PC-3 (cell line): ENCODE data around the gene AUTS2. TPM values are rescaled to one million over a fixed set of nuclear protein-coding genes. Genes with fewer than 3 reads are reported as not detected.

ENCODE experiments used
- ATAC-seq: fragments of 200-7000 bp; cut with Tn5 transposase; 2 replicates; pipeline ENCODE4 v1.9.1; 2020; ENCODE audit warnings: mild to moderate bottlenecking, moderate library complexity
- BruUV-seq: library from RNA; stranded (reverse); fragments of 400-500 nt; replicated peaks from 2 replicates; lab custom pipeline; 2021; lab: Mats Ljungman, UMichigan
- CTCF ChIA-PET: fragments of 300-600 bp; sonication (Branson Sonifier 250); formaldehyde crosslinking; loops from one replicate; lab custom pipeline; 2022; ENCODE audit warnings: antibody characterized with exemption; lab: Charles Lee
- POLR2A ChIA-PET: fragments of 300-600 bp; sonication (Branson Sonifier 250); formaldehyde crosslinking; loops from one replicate; lab custom pipeline; 2022; ENCODE audit warnings: antibody characterized with exemption; ENCODE audit not compliant: unreplicated experiment; lab: Charles Lee
- DNase-seq: peaks from one replicate; pipeline ENCODE4 v3.0.0-alpha.2; 2015
- H2AFZ ChIP-seq: fragments of 300-600 bp; sonication (generic); 2 replicates; pipeline ENCODE4 v1.6.0; 2016; ENCODE audit warnings: antibody characterized with exemption, low read length
- H3F3A ChIP-seq: fragments of 300-600 bp; sonication (generic); one replicate; pipeline ENCODE4 v1.6.0; 2017; ENCODE audit warnings: antibody characterized with exemption, low read length, control low read depth, mild to moderate bottlenecking; ENCODE audit not compliant: unreplicated experiment
- H3K27ac ChIP-seq: fragments of 300-600 bp; sonication (generic); 2 replicates; pipeline ENCODE4 v1.5.1; 2016; ENCODE audit warnings: mild to moderate bottlenecking, low read length
- H3K27me3 ChIP-seq: fragments of 300-600 bp; sonication (generic); 2 replicates; pipeline ENCODE4 v1.6.1; 2016; ENCODE audit warnings: low read length, mixed read lengths
- H3K36me3 ChIP-seq: fragments of 300-600 bp; sonication (generic); 2 replicates; pipeline ENCODE4 v1.6.1; 2016; ENCODE audit warnings: low read depth, mixed run types, low read length, mixed read lengths
- H3K4me1 ChIP-seq: fragments of 300-600 bp; sonication (generic); 2 replicates; pipeline ENCODE4 v1.5.1; 2016; ENCODE audit warnings: low read length; ENCODE audit not compliant: insufficient read depth
- H3K4me2 ChIP-seq: fragments of 300-600 bp; sonication (generic); 2 replicates; pipeline ENCODE4 v1.6.0; 2016; ENCODE audit warnings: low read length
- H3K4me3 ChIP-seq: fragments of 300-600 bp; sonication (generic); 2 replicates; pipeline ENCODE4 v1.5.1; 2016; ENCODE audit warnings: mild to moderate bottlenecking, low read length, mixed read lengths
- H3K79me2 ChIP-seq: fragments of 300-600 bp; sonication (generic); 2 replicates; pipeline ENCODE4 v1.6.1; 2017; ENCODE audit warnings: low read length, mixed read lengths
- H3K9ac ChIP-seq: fragments of 300-600 bp; sonication (generic); 2 replicates; pipeline ENCODE4 v1.6.0; 2016; ENCODE audit warnings: mild to moderate bottlenecking, low read length
- H3K9me2 ChIP-seq: fragments of 300-600 bp; sonication (generic); replicated peaks from 2 replicates; pipeline ENCODE4 v1.6.1; 2016; ENCODE audit warnings: mixed run types, low read length, mixed read lengths
- H3K9me3 ChIP-seq: fragments of 300-600 bp; sonication (generic); 2 replicates; pipeline ENCODE4 v1.6.1; 2016; ENCODE audit warnings: low read length, mixed read lengths
- H4K20me1 ChIP-seq: fragments of 300-600 bp; sonication (generic); 2 replicates; pipeline ENCODE4 v1.6.1; 2016; ENCODE audit warnings: low read length, mixed read lengths
- EZH2 ChIP-seq: fragments of 300-600 bp; sonication (generic); IDR thresholded peaks from one replicate; pipeline ENCODE4 v1.6.1; 2017; ENCODE audit warnings: antibody characterized with exemption, mild to moderate bottlenecking, low read length; ENCODE audit not compliant: unreplicated experiment
- EZH2phosphoT487 ChIP-seq: fragments of 300-600 bp; sonication (generic); IDR thresholded peaks from 2 replicates; pipeline ENCODE4 v1.6.1; 2018; ENCODE audit warnings: mild to moderate bottlenecking, antibody characterized with exemption, low read length, borderline replicate concordance
- intact Hi-C: fragments of 100-400 bp; cut with micrococcal nuclease; formaldehyde crosslinking; loops from 2 replicates; pipeline ENCODE4 v1.9.0; 2023
- total RNA-seq: library from RNA; depleted of rRNA; stranded (reverse); fragments of >200 nt; gene quantifications from 2 replicates; pipeline ENCODE4 v1.2.3, GENCODE V29; 2014
- TF ChIP-seq, protein P1 (sequence below): fragments of 300-600 bp; sonication (generic); conservative IDR thresholded peaks from 2 replicates; pipeline ENCODE4 v1.5.1; 2017; ENCODE audit warnings: antibody characterized with exemption, low read depth, mild to moderate bottlenecking, low read length

The AUTS2 gene
- total RNA-seq, 1 experiment from 2014 or later, result not detected

DNA sequence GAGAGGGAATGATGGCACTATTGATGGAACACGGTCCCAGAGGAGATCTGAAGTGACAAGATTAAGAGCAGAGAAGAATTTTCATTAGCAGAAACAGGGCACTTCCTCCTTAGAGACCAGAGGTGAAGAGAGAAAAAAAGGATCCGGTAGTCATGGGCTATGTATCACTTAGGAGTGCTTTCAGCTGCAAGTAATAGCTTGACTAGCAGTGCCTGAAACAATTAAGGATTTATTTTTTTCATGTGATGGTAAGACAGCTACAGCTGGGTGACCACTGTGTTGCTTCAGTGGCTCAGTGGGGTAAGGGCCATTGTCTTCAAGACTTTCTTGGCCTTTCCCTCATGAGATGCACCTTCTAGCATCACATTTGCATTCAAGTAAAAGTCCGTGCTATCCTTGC, 1018.5 kb downstream of the AUTS2 start:
- no peak for ATAC-seq
- H3K4me1 ChIP-seq, result no peaks in the 10 kb centered on the region
- no peaks in the 10 kb centered on the region for H3K9me3 ChIP-seq
- H3K79me2 ChIP-seq, result no peaks in the 10 kb centered on the region
- H3F3A ChIP-seq, result no peaks in the 10 kb centered on the region
- H3K27ac ChIP-seq, result no peak overlapping the region
- H3K9me2 ChIP-seq, result no peaks in the 10 kb centered on the region
- no TSS peak for BruUV-seq
- CTCF ChIA-PET, result no interaction called here
- H3K27me3 ChIP-seq, result no peaks in the 10 kb centered on the region
- no peaks in the 10 kb centered on the region for H4K20me1 ChIP-seq
- no peak overlapping the region for H2AFZ ChIP-seq
- TF ChIP-seq EZH2phosphoT487 (no peak), EZH2 (no peak)
- TF ChIP-seq, protein P1, sequence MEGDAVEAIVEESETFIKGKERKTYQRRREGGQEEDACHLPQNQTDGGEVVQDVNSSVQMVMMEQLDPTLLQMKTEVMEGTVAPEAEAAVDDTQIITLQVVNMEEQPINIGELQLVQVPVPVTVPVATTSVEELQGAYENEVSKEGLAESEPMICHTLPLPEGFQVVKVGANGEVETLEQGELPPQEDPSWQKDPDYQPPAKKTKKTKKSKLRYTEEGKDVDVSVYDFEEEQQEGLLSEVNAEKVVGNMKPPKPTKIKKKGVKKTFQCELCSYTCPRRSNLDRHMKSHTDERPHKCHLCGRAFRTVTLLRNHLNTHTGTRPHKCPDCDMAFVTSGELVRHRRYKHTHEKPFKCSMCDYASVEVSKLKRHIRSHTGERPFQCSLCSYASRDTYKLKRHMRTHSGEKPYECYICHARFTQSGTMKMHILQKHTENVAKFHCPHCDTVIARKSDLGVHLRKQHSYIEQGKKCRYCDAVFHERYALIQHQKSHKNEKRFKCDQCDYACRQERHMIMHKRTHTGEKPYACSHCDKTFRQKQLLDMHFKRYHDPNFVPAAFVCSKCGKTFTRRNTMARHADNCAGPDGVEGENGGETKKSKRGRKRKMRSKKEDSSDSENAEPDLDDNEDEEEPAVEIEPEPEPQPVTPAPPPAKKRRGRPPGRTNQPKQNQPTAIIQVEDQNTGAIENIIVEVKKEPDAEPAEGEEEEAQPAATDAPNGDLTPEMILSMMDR, result no peak
- no peak overlapping the region for H3K9ac ChIP-seq
- H3K36me3 ChIP-seq, result no peaks in the 10 kb centered on the region
- no peak overlapping the region for H3K4me3 ChIP-seq
- H3K4me2 ChIP-seq, result no peak overlapping the region
- intact Hi-C loops, result no loop called here
- DNase-seq, result no peak
- POLR2A ChIA-PET, result no interaction called here

DNA sequence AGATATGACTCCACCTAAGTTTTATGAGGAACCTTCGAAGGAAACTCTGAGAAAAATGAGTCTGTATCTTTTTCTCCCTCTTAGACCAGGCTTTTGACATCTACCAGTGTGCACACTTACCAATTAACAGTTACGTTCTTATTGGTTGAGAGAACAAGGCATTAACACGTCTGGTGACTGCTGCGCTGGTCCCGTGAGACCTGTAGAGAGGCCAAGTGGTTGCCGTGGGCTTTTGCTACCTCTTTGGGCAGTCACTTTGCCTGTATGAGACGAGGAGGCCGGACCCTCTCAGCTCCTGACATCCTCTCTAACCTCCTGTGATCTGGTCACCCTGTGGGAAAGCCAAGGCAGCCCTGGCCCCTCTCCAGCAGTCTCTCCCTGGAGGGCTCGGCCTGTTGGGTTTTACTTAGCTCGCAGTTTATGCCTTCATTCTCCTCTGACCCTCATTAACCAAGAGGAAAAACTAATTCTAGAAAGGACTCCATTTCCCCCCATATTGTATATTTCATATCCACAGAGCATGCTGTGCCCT, 1019.8 kb downstream of the AUTS2 start:
- H3K27ac ChIP-seq, result no peak overlapping the region
- H2AFZ ChIP-seq, result no peak overlapping the region
- ATAC-seq (no peak), DNase-seq (no peak)
- no peaks in the 10 kb centered on the region for H3K79me2 ChIP-seq
- TF ChIP-seq EZH2phosphoT487 (no peak), EZH2 (no peak)
- TF ChIP-seq, protein P1, result no peak
- H3F3A ChIP-seq, result no peaks in the 10 kb centered on the region
- POLR2A ChIA-PET, result no interaction called here
- H3K4me2 ChIP-seq, result no peak overlapping the region
- H3K9me3 ChIP-seq, result no peaks in the 10 kb centered on the region
- H3K27me3 ChIP-seq, result no peaks in the 10 kb centered on the region
- no TSS peak for BruUV-seq
- H3K36me3 ChIP-seq, result no peaks in the 10 kb centered on the region
- H3K4me3 ChIP-seq, result no peak overlapping the region
- no peaks in the 10 kb centered on the region for H3K9me2 ChIP-seq
- H3K9ac ChIP-seq, result no peak overlapping the region
- CTCF ChIA-PET, result no interaction called here
- intact Hi-C loops, result no loop called here
- H3K4me1 ChIP-seq, result no peaks in the 10 kb centered on the region
- no peaks in the 10 kb centered on the region for H4K20me1 ChIP-seq

DNA sequence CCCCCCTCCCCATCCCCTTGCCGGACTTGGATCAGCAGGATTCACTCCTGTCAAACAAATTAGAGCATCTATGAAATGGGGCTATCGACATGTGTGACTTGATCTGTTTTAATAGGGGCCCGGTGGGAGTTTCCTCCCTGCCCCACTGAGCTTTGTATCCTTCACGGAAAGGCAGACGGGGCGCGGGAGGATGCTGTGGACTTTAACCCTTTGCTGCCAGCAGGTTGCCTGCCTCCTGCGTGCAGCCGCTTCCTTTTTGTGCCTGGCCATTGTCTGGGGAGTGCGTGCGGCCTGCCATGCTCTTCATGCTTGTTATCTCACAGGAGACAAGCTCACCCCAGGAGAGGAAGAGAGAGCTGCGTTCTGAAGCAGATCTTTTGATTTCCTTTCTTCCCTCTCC, 1020.9 kb downstream of the AUTS2 start:
- H3K9ac ChIP-seq, result no peak overlapping the region
- no peak for ATAC-seq
- ChIA-PET POLR2A (interaction anchor here (0.6 kb wide), 1 partner anchor 1443 kb away, joined by 9 read pairs; no protein-coding TSS in a partner anchor), CTCF (no interaction called here)
- no peaks in the 10 kb centered on the region for H3K4me1 ChIP-seq
- no peaks in the 10 kb centered on the region for H3K79me2 ChIP-seq
- H2AFZ ChIP-seq, result no peak overlapping the region
- no peaks in the 10 kb centered on the region for H3K9me2 ChIP-seq
- H3K4me2 ChIP-seq, result no peak overlapping the region
- no peaks in the 10 kb centered on the region for H3K27me3 ChIP-seq
- no peak for TF ChIP-seq EZH2
- no peak for TF ChIP-seq EZH2phosphoT487
- TF ChIP-seq, protein P1, result no peak
- no peaks in the 10 kb centered on the region for H4K20me1 ChIP-seq
- H3K27ac ChIP-seq, result no peak overlapping the region
- intact Hi-C loops, result no loop called here
- no peak overlapping the region for H3K4me3 ChIP-seq
- BruUV-seq, result no TSS peak
- H3K9me3 ChIP-seq, result no peaks in the 10 kb centered on the region
- no peak for DNase-seq
- H3K36me3 ChIP-seq, result no peaks in the 10 kb centered on the region
- no peaks in the 10 kb centered on the region for H3F3A ChIP-seq
